ENCODE measurements around the gene CNTN4. TPM values are rescaled to one million over a fixed set of nuclear protein-coding genes. Genes with fewer than 3 reads are reported as not detected.

The CNTN4 gene
- total RNA-seq, 6 donors from 2014 or later = 1.0 to 13.5 (median 6.3) TPM

- Histone ChIP-seq H3K27ac (no peak overlapping the region), H3K4me3 (no peak overlapping the region), H3K9me3 (no peaks in the 10 kb centered on the region), H3K36me3 (no peaks in the 10 kb centered on the region), H3K27me3 (no peaks in the 10 kb centered on the region), H3K4me1 (no peaks in the 10 kb centered on the region)
- 86 to 90% methylated on average over 4 of the region's 4 CpGs for WGBS, 2 donors
- TF ChIP-seq POLR2AphosphoS5 (IDR thresholded peaks at IDR 0.05) (no peak), EP300 (IDR thresholded peaks at IDR 0.05) (no peak), CTCF (IDR thresholded peaks at IDR 0.05) (no peak)
- no peak for ATAC-seq (ENCODE audit: low FRiP score in 2 of 2)
- no peak for DNase-seq
These were observed 119.7 kb downstream of the CNTN4 start for GRCh38 chr3:2218375-2218774.

GRCh38 chr3:2218816-2219215 is 120.2 kb downstream of the CNTN4 start:
- Histone ChIP-seq H3K4me3 (no peak overlapping the region), H3K27me3 (no peaks in the 10 kb centered on the region), H3K27ac (no peak overlapping the region), H3K4me1 (no peaks in the 10 kb centered on the region), H3K9me3 (no peaks in the 10 kb centered on the region), H3K36me3 (no peaks in the 10 kb centered on the region)
- 63 to 72% methylated on average over 2 of the region's 2 CpGs for WGBS, 2 donors
- DNase-seq (no peak), ATAC-seq (ENCODE audit: low FRiP score in 2 of 2) (no peak)
- TF ChIP-seq EP300 (IDR thresholded peaks at IDR 0.05) = no peak
- no peak for TF ChIP-seq CTCF (IDR thresholded peaks at IDR 0.05)
- no peak for TF ChIP-seq POLR2AphosphoS5 (IDR thresholded peaks at IDR 0.05)
- TF ChIP-seq POLR2A (IDR thresholded peaks at IDR 0.05) = no peak

GRCh38 chr3:2236203-2236602 is 137.5 kb downstream of the CNTN4 start:
- H3K4me1 ChIP-seq = no peaks in the 10 kb centered on the region
- H3K27me3 ChIP-seq = no peaks in the 10 kb centered on the region
- TF ChIP-seq POLR2AphosphoS5 (IDR thresholded peaks at IDR 0.05) = no peak
- no peak for TF ChIP-seq EP300 (IDR thresholded peaks at IDR 0.05)
- TF ChIP-seq CTCF (IDR thresholded peaks at IDR 0.05) = no peak
- no peak for TF ChIP-seq POLR2A (IDR thresholded peaks at IDR 0.05)
- H3K36me3 ChIP-seq = no peaks in the 10 kb centered on the region
- no peak for DNase-seq
- H3K27ac ChIP-seq = no peak overlapping the region
- no peaks in the 10 kb centered on the region for H3K9me3 ChIP-seq
- no peak for ATAC-seq (ENCODE audit: low FRiP score in 2 of 2)
- WGBS, 2 donors = 66 to 72% methylated on average over 4 of the region's 4 CpGs
- H3K4me3 ChIP-seq = no peak overlapping the region

- DNase-seq (no peak), ATAC-seq (ENCODE audit: low FRiP score in 2 of 2) (no peak)
- Histone ChIP-seq H3K4me1 (no peaks in the 10 kb centered on the region), H3K27me3 (no peaks in the 10 kb centered on the region), H3K9me3 (no peaks in the 10 kb centered on the region), H3K36me3 (no peaks in the 10 kb centered on the region), H3K4me3 (no peak overlapping the region), H3K27ac (no peak overlapping the region)
- TF ChIP-seq POLR2AphosphoS5 (IDR thresholded peaks at IDR 0.05) (no peak), CTCF (IDR thresholded peaks at IDR 0.05) (no peak), POLR2A (IDR thresholded peaks at IDR 0.05) (no peak), EP300 (IDR thresholded peaks at IDR 0.05) (no peak)
These were observed 145.5 kb downstream of the CNTN4 start for GRCh38 chr3:2244137-2244536.

GRCh38 chr3:2246873-2247648 is 148.4 kb downstream of the CNTN4 start:
- Histone ChIP-seq H3K4me3 (no peak overlapping the region), H3K4me1 (no peaks in the 10 kb centered on the region), H3K9me3 (no peaks in the 10 kb centered on the region), H3K27ac (no peak overlapping the region), H3K36me3 (no peaks in the 10 kb centered on the region), H3K27me3 (no peaks in the 10 kb centered on the region)
- no peak for DNase-seq
- no peak for ATAC-seq (ENCODE audit: low FRiP score in 2 of 2)
- TF ChIP-seq CTCF (IDR thresholded peaks at IDR 0.05) = no peak
- TF ChIP-seq POLR2A (IDR thresholded peaks at IDR 0.05) = no peak
- TF ChIP-seq POLR2AphosphoS5 (IDR thresholded peaks at IDR 0.05) = no peak
- no peak for TF ChIP-seq EP300 (IDR thresholded peaks at IDR 0.05)
- 81 to 82% methylated on average over 6 of the region's 6 CpGs for WGBS, 2 donors

Data from upper lobe of left lung (tissue), 6 donors.